Measurements from ENCODE around the gene RABGAP1L. TPM values are rescaled to one million over a fixed set of nuclear protein-coding genes. Genes with fewer than 3 reads are reported as not detected.

The RABGAP1L gene
- total RNA-seq, 4 donors from 2014 or later: 42.4 to 74.5 (median 49.1) TPM

DNA sequence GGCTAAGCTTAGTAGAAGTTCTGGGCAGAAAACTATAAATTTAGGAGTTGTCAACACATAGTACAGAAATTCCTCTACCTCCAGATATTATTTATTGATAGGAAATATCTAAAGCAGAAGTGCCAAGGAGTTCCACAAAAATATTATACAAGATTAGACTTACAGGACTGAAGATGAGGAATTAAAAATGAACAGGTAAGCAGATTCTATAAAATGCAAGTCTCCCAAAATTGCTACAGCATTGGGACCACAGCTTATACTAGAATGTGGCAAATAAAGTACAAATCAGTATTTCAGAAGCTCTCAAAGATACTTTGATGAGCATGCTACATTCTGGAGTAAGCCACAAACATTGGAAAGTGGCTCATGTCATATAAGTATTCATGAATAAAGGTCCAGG is 790.3 kb downstream of the RABGAP1L start:
- H3K27ac ChIP-seq: no peak overlapping the region
- no peak for DNase-seq (ENCODE audit: low spot score in 2 of 2)
- H3K9me3 ChIP-seq: no peaks in the 10 kb centered on the region
- H3K36me3 ChIP-seq: no peaks in the 10 kb centered on the region
- H3K27me3 ChIP-seq: no peaks in the 10 kb centered on the region
- H3K4me1 ChIP-seq: peaks cover 0 to 19% (median 2%) of the 10 kb centered on the region in 4 donors
- H3K4me3 ChIP-seq: no peak overlapping the region
- TF ChIP-seq, protein P1, sequence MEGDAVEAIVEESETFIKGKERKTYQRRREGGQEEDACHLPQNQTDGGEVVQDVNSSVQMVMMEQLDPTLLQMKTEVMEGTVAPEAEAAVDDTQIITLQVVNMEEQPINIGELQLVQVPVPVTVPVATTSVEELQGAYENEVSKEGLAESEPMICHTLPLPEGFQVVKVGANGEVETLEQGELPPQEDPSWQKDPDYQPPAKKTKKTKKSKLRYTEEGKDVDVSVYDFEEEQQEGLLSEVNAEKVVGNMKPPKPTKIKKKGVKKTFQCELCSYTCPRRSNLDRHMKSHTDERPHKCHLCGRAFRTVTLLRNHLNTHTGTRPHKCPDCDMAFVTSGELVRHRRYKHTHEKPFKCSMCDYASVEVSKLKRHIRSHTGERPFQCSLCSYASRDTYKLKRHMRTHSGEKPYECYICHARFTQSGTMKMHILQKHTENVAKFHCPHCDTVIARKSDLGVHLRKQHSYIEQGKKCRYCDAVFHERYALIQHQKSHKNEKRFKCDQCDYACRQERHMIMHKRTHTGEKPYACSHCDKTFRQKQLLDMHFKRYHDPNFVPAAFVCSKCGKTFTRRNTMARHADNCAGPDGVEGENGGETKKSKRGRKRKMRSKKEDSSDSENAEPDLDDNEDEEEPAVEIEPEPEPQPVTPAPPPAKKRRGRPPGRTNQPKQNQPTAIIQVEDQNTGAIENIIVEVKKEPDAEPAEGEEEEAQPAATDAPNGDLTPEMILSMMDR (IDR thresholded peaks at IDR 0.05): no peak
- TF ChIP-seq EP300 (IDR thresholded peaks at IDR 0.05): no peak
- no peak for TF ChIP-seq POLR2A (IDR thresholded peaks at IDR 0.05)

DNA sequence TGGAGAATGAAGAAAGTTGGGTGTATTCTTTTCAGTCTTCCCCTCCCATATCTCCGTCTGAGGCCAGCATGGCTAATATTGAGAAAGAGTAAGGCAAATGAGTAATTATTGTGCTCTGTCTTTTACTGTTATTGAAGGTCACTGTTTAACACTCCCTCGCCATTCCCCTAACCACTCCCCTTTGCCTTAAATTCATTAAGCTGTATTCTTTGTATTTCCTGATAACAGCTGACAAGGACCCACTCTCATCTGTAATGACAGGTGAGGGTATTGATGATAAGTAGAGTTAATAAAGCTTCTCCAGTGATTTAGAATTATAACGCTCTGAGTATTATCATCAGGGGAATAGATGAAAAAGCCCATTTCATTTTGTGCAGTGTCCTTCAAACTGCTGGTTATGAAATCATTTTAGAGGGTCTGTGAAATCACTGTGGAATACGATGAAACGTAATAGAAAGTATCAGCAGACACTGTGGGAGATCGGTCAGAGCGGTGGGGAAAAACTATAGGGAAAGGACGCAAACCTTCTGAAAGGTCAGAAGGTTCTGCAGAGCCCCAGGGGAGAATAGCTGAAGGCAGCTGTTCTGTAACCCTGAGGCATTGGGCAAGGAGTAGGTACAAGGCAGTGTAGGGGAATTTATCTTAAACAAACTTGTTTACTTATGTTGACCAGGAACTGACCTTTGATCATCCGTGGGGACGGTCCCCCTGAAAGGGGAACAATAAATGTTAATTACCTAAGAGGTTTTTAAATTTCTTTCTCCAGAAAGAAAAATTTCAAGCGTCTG is 794.2 kb downstream of the RABGAP1L start:
- no peaks in the 10 kb centered on the region for H3K36me3 ChIP-seq
- no peak for DNase-seq (ENCODE audit: low spot score in 2 of 2)
- H3K4me1 ChIP-seq: peaks cover 0 to 20% (median 0%) of the 10 kb centered on the region in 4 donors
- no peaks in the 10 kb centered on the region for H3K9me3 ChIP-seq
- 45 to 47% methylated on average over 11 of the region's 11 CpGs for WGBS, 2 donors
- TF ChIP-seq, protein P1 (IDR thresholded peaks at IDR 0.05): no peak
- TF ChIP-seq POLR2A (IDR thresholded peaks at IDR 0.05): no peak
- TF ChIP-seq EP300 (IDR thresholded peaks at IDR 0.05): no peak
- no peak overlapping the region for H3K4me3 ChIP-seq
- peak overlapping the region in 1 of 4 donors; percentile 38 for H3K27ac ChIP-seq
- no peaks in the 10 kb centered on the region for H3K27me3 ChIP-seq

DNA sequence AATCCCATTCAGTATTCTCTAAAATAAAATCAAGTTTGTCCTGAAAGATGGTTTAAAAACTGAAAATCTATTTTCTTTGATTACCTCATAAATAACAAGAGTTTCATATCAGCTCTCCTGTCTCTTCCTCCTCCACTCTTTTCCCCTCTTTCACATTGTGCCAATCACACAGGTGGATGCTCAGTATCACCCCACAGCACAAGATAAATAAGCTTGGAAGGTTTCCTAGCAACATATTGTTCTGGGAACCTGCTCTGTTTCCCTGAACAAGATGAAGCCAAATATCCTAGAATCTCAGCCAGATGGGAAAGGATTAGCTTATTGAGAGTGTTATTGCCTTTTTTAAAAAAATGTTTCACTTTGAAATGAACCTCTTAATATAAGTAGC is 794.7 kb downstream of the RABGAP1L start:
- no peak for DNase-seq (ENCODE audit: low spot score in 2 of 2)
- Histone ChIP-seq H3K4me3 (no peak overlapping the region), H3K9me3 (no peaks in the 10 kb centered on the region), H3K27me3 (no peaks in the 10 kb centered on the region), H3K36me3 (no peaks in the 10 kb centered on the region), H3K27ac (peak overlapping the region in 1 of 4 donors; percentile 38), H3K4me1 (peaks cover 0 to 20% (median 0%) of the 10 kb centered on the region in 4 donors)
- TF ChIP-seq EP300 (IDR thresholded peaks at IDR 0.05) (no peak), POLR2A (IDR thresholded peaks at IDR 0.05) (no peak)
- TF ChIP-seq, protein P1 (IDR thresholded peaks at IDR 0.05): no peak

DNA sequence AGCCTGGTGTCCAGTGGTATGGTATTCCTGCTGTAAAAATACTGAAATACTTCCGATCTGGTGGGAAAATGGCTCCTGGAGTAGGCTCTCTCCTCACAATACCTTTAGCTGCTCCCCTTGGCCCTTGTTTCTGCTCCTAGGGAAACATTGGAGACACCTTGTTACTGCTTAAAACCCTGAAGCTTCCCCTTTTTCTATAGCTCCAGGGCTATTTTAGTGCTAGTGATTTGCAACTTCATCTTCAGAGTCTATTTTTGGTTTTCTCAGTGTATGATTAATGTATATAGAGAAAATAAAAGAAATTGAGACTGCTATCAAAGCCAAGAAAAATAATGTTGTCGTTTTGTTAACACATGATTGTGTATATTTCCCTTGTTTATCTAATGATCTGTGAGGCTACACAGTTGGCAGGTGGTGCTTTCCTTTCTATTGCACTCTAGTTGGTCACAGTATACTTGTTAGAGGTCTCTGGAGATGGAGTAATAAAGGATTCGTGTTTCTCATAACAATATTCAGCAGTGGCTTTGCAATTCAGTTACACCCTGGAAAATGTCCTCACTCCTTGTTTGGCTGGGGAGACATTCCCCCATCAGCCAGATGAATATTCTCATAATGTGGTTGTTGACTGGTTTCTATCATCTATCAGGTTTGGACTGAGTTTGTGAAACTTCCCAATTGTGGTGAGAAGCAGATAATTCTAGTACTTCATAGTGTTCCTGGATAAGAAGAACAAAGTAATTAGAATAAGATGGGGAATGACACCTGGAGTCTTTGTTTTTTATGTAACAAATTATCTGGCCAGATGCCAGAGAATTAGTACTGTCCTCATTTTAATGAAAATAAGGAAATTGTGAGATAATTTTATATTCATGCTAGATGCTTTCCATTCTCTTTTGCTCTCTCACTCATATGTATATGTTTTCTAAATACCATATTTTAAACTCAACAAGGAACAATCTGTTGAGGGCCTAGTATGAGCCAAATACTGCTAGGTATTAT is 795.6 kb downstream of the RABGAP1L start:
- no peak for DNase-seq (ENCODE audit: low spot score in 2 of 2)
- Histone ChIP-seq H3K9me3 (no peaks in the 10 kb centered on the region), H3K4me3 (no peak overlapping the region), H3K4me1 (peaks cover 0 to 20% (median 0%) of the 10 kb centered on the region in 4 donors), H3K36me3 (no peaks in the 10 kb centered on the region), H3K27ac (peak overlapping the region in 1 of 4 donors; percentile 38), H3K27me3 (no peaks in the 10 kb centered on the region)
- TF ChIP-seq POLR2A (IDR thresholded peaks at IDR 0.05) (no peak), EP300 (IDR thresholded peaks at IDR 0.05) (no peak)
- TF ChIP-seq, protein P1 (IDR thresholded peaks at IDR 0.05): no peak
- WGBS, 2 donors: 53 to 56% methylated on average over 3 of the region's 3 CpGs
